Left ventricle myocardium superior (tissue), 1 donor: ENCODE data around the gene SRPK2. TPM values are rescaled to one million over a fixed set of nuclear protein-coding genes. Genes with fewer than 3 reads are reported as not detected.
"Not testable (repeated sequence)": the region's sequence is repeated elsewhere in the genome, so short reads cannot be mapped to it uniquely, and the experiment has no call there.

Experiments
- ATAC-seq: fragments of 200-7000 bp; cut with Tn5 transposase; one replicate; pipeline ENCODE4 v1.9.1; 2020; ENCODE audit warnings: mild to moderate bottlenecking, moderate library complexity
- DNase-seq: peaks from one replicate; pipeline ENCODE4 v3.0.0-alpha.2; 2020
- intact Hi-C: fragments of 100-400 bp; cut with micrococcal nuclease; formaldehyde crosslinking; loops from one replicate; pipeline ENCODE4 v1.11.0; 2022
- total RNA-seq: library from RNA; stranded (reverse); fragmentation: NEBNext Ultra II Directional; extraction: Animal tissue kit (Norgen Biotek cat#: 25700); gene quantifications from one replicate; pipeline ENCODE4 v1.2.1, GENCODE V29; 2021
- donor health status: DM: no; HTN: yes; CAD: no; lungs with severe emphysema.

SRPK2 gene
- total RNA-seq, 1 donor from 2014 or later, result 29.1 TPM

GRCh38 chr7:105278973-105279687 lies 109.6 kb downstream of the SRPK2 start:
- DNase-seq (no peak), ATAC-seq (no peak)
- intact Hi-C loops, result loop anchor here (5.0 kb wide), 1 partner anchor 77 kb away; no protein-coding TSS in a partner anchor

DNA sequence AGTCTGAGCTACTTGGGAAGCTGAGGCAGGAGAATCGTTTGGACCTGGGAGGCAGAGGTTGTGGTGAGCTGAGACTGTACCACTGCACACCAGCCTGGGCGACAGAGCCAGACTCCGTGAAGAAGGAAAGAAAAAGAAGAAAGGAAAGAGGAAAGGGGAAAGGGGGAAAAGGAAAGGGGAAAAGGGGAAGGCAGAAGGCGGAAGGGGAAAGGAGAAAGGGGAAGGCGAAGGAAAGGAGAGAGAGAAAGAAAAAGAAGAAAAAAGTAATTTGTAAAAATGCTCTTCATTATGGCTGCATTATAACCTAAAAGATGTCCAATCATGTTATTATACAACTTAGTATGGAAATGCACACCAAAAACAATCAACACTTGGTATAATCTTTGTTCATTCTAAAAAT lies 110.2 kb downstream of the SRPK2 start:
- ATAC-seq, result no peak
- intact Hi-C loops, result loop anchor here (5.0 kb wide), 1 partner anchor 76 kb away; no protein-coding TSS in a partner anchor
- no peak for DNase-seq

DNA sequence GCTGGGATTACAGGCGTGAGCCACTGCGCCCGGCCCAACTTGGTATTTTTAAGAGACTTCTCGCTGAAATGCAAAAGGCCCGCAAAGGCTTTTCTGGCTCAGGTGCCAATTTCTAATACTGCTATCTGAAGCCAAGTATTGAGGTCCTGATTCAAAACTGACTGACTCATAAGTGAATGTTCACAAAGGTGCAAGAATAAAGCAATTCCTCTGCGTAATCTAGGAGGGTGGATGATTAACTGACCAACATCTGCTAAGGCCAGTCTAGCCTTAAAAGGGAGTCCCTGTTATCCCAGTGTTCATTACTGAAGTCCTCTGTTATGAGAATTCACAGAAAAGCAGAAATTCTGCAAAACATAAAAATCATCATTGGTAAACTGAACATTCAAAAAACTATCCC lies 111.4 kb downstream of the SRPK2 start:
- no peak for DNase-seq

DNA sequence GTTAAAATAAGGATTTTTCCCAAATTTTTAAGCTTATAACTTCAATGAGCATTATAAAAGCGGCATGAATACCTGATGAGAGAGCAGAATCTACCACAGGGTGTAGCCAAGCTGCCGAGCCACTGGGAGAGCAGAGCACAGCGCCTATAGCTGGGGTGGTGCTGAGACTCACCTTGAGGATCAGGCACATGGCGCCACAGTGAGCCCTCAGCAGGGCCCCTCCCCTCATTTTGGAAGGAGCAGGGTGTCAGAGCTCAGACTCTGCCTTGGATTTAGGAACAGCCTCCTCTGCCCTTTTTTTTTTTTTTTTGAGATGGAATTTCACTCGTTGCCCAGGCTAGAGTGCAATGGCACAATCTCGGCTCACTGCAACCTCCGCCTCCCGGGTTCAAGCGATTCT lies 118.6 kb downstream of the SRPK2 start:
- intact Hi-C loops, result no loop called here
- ATAC-seq (no peak), DNase-seq (no peak)

More for the DNA sequence above, 111.4 kb downstream of the SRPK2 start:
- intact Hi-C loops, result loop anchor here (5.0 kb wide), 1 partner anchor 75 kb away; no protein-coding TSS in a partner anchor
- ATAC-seq, result no peak

- DNase-seq (no peak), ATAC-seq (peak; percentile 58)
- intact Hi-C loops, result no loop called here
Observed at GRCh38 chr7:105269397-105269796, 119.3 kb downstream of the SRPK2 start.

- intact Hi-C loops, result no loop called here
- ATAC-seq (peak; percentile 95), DNase-seq (no peak)
Observed at GRCh38 chr7:105268511-105269392, 120.0 kb downstream of the SRPK2 start.

DNA sequence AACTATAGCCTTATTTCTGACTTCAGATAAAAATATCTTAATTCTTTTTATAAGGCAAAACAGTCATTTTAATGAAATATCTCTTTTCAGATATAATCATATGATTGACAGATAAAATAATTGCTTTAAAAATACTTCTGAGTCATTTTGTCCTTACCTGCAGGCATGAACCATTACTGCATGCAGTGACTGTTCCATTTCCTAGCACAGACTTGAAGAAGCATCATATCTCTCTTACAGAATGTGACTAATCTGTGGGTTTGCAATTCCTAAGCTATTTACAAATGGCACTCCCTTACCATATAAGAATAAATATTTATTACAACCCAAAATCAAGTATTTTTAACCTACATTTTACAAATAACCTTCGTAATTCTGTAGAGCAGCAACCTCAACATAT lies 120.7 kb downstream of the SRPK2 start:
- intact Hi-C loops, result no loop called here
- DNase-seq, result no peak
- peak; percentile 55 for ATAC-seq

DNA sequence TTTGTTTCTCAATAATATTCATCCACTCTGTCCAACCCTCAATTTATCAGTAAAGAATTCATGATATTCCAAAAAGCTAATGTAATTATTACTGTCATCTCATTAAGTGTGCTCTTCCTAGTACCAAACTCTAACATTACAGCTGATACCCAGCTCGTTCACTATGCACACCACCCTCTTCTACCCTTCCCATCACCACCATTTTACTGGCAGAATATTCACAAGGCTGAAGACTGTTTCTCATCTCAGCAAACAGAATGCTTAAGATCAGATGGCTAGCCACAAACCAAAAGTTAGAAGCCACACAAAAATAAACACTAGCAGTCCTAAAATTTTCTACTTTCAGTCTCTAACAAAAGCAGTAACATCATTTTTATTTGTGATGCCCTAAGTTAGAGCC lies 121.5 kb downstream of the SRPK2 start:
- ATAC-seq (no peak), DNase-seq (no peak)
- intact Hi-C loops, result no loop called here

GRCh38 chr7:105264707-105265106 lies 124.0 kb downstream of the SRPK2 start:
- ATAC-seq (no peak), DNase-seq (no peak)
- intact Hi-C loops, result no loop called here

- DNase-seq (no peak), ATAC-seq (peak; percentile 31)
- intact Hi-C loops, result no loop called here
Observed at GRCh38 chr7:105261689-105262088, 127.0 kb downstream of the SRPK2 start.

DNA sequence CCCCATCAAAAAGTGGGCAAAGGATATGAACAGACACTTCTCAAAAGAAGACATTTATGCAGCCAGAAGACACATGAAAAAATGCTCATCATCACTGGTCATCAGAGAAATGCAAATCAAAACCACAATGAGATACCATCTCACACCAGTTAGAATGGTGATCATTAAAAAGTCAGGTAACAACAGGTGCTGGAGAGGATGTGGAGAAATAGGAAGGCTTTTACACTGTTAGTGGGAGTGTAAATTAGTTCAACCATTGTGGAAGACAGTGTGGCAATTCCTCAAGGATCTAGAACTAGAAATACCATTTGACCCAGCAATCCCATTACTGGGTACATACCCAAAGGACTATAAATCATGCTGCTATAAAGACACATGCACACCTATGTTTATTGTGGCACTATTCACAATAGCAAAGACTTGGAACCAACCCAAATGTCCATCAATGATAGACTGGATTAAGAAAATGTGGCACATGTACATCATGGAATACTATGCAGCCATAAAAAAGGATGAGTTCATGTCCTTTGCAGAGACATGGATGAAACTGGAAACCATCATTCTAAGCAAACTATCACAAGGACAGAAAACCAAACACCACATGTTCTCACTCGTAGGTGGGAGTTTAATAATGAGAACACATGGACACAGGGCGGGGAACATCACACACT lies 128.4 kb downstream of the SRPK2 start:
- intact Hi-C loops, ATAC-seq, DNase-seq: not testable (repeated sequence)

GRCh38 chr7:105258919-105259318 lies 129.8 kb downstream of the SRPK2 start:
- ATAC-seq, intact Hi-C loops, DNase-seq: not testable (repeated sequence)

- ATAC-seq (no peak), DNase-seq (no peak)
- intact Hi-C loops, result no loop called here
Observed at GRCh38 chr7:105257338-105257737, 131.4 kb downstream of the SRPK2 start.

GRCh38 chr7:105256761-105257231 lies 131.9 kb downstream of the SRPK2 start:
- intact Hi-C loops, result no loop called here

DNA sequence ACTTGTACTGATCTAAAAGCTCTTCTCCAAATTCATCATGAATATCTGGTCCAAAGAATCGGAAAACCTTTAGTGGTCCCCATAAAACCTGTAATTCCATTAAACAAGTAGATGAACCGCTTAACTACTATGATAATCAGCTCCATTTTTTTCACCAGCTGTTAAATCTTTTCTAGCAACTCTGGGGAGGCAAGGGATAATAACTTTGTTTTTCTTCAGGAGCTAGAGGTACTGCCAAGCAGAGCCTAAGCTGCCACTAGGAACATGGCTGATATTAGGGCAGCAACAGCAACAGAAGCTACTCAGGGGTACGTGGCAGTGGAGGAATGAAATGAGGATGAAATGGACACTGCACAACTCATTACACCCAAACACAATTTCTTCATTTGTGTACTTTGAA lies 138.0 kb downstream of the SRPK2 start:
- no peak for DNase-seq
- intact Hi-C loops, result no loop called here
- ATAC-seq, result no peak

More at GRCh38 chr7:105256761-105257231, 131.9 kb downstream of the SRPK2 start:
- DNase-seq (no peak), ATAC-seq (no peak)

- intact Hi-C loops, result no loop called here
- DNase-seq, result no peak
- no peak for ATAC-seq
Observed at GRCh38 chr7:105250239-105250638, 138.5 kb downstream of the SRPK2 start.

DNA sequence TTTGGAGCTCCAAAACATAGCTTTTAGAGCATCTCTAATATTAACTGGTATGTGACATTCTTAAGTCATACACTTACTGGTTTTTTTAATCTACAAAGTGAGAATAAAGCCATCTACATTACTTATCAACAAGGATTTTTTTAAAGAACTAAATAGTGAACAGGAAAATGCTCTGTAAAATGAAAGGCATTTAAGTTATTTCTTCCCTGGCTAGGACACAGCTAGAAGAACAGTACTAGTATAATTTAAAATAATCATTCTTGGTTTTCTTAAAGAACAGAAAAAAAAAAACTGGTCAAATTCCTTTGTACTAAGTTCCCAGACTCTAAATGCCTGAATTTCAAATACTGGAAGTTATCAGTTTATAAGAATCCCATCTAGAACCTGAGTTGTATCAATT lies 139.5 kb downstream of the SRPK2 start:
- ATAC-seq (no peak), DNase-seq (no peak)
- intact Hi-C loops, result no loop called here

DNA sequence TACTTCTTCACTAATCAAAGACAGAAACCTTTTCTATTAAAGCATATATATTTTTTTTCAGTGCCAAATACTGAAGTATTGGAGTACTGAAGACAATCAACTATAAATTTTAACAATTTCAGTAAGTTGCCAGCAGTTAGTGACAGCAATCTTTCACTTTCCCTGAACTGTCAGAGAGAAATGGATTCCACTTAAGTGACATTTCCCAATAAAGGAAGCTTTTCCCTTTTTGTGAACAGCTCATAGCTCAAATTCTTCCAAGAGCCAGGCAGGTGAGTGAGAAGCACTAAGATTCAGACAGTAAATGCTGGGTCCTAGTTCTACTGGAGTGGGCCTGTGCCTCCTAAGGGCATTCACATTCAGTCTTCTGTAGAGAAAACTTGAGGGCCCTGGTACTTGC lies 142.0 kb downstream of the SRPK2 start:
- intact Hi-C loops, result no loop called here
- no peak for ATAC-seq
- no peak for DNase-seq

- intact Hi-C loops, result no loop called here
- DNase-seq (no peak), ATAC-seq (no peak)
Observed at GRCh38 chr7:105246256-105246655, 142.5 kb downstream of the SRPK2 start.
